SK-N-SH (cell line): Measurements from ENCODE around the gene PCNT. TPM values are rescaled to one million over a fixed set of nuclear protein-coding genes. Genes with fewer than 3 reads are reported as not detected.

Experiments used
- CTCF ChIA-PET: fragments of 300-600, 350-600 bp; formaldehyde crosslinking; extraction: SDS; loops from one replicate; lab custom pipeline; 2021; lab: Yijun Ruan, JAX
- POLR2A ChIA-PET: fragments of 350-600 bp; sonication (Branson Sonifier 250); formaldehyde crosslinking; extraction: SDS; loops from one replicate; lab custom pipeline; 2020; ENCODE audit warnings: antibody characterized with exemption, inconsistent platforms; lab: Yijun Ruan, JAX
- DNase-seq: peaks from one replicate; pipeline ENCODE4 v3.0.0; 2012
- H2AFZ ChIP-seq: fragments of 200-600 bp; sonication (generic); 2 replicates; pipeline ENCODE4 v1.8.1; 2016; ENCODE audit warnings: antibody characterized with exemption, mild to moderate bottlenecking, low read depth
- H3F3A ChIP-seq: fragments of 200-600 bp; sonication (generic); replicated peaks from 2 replicates; pipeline ENCODE3; 2016; ENCODE audit warnings: antibody characterized with exemption, mild to moderate bottlenecking; ENCODE audit not compliant: insufficient read depth
- H3K27ac ChIP-seq, 2 experiments: fragments of 200-500 bp in 1 of 2; fragments of 200-600 bp in 1 of 2; sonication (Bioruptor generic) in 1 of 2; sonication (generic), shearing (Covaris generic) in 1 of 2; 2 replicates each; pipeline versions ENCODE4 v1.5.1 to v1.6.1; 2014 to 2016; ENCODE audit warnings: low read depth in 2 of 2, inconsistent platforms in 1 of 2, low read length in 1 of 2, mild to moderate bottlenecking in 1 of 2, mixed read lengths in 1 of 2
- H3K27me3 ChIP-seq: fragments of 200-600 bp; sonication (generic), shearing (Covaris generic); 2 replicates; pipeline ENCODE4 v1.6.1; 2016; ENCODE audit warnings: mixed run types; ENCODE audit not compliant: insufficient read depth
- H3K36me3 ChIP-seq, 2 experiments: fragments of 200-500 bp in 1 of 2; fragments of 200-600 bp in 1 of 2; sonication (Bioruptor generic) in 1 of 2; sonication (generic) in 1 of 2; replicated peaks in 1 of 2; 2 replicates each; pipeline versions ENCODE3 to v1.5.1; 2014 to 2016; ENCODE audit warnings: low read length in 1 of 2, mild to moderate bottlenecking in 1 of 2; ENCODE audit not compliant: insufficient read depth in 2 of 2, control insufficient read depth in 1 of 2
- H3K4me1 ChIP-seq, 2 experiments: fragments of 200-500 bp in 1 of 2; fragments of 200-600 bp in 1 of 2; sonication (Bioruptor generic) in 1 of 2; sonication (generic), shearing (Covaris generic) in 1 of 2; 2 replicates each; pipeline versions ENCODE4 v1.5.1 to v1.6.1; 2014 to 2016; ENCODE audit warnings: low read depth in 1 of 2, low read length in 1 of 2, mixed run types in 1 of 2; ENCODE audit not compliant: insufficient read depth in 2 of 2, control insufficient read depth in 1 of 2
- H3K4me2 ChIP-seq: fragments of 200-600 bp; sonication (generic), shearing (Covaris generic); 2 replicates; pipeline ENCODE4 v1.6.1; 2017; ENCODE audit warnings: mixed run types
- H3K4me3 ChIP-seq, 2 experiments: fragments of 200-500 bp in 1 of 2; fragments of 200-600 bp in 1 of 2; sonication (Bioruptor generic) in 1 of 2; sonication (generic), shearing (Covaris generic) in 1 of 2; 2 replicates each; pipeline versions ENCODE4 v1.5.1 to v1.8.1; 2014 to 2016; ENCODE audit warnings: low read depth in 2 of 2, inconsistent platforms in 1 of 2, low read length in 1 of 2, mild to moderate bottlenecking in 1 of 2, mixed read lengths in 1 of 2, moderate library complexity in 1 of 2
- H3K79me2 ChIP-seq: fragments of 200-600 bp; sonication (generic); 2 replicates; pipeline ENCODE4 v1.8.1; 2017; ENCODE audit warnings: mild to moderate bottlenecking; ENCODE audit not compliant: insufficient read depth
- H3K9ac ChIP-seq: fragments of 200-600 bp; sonication (generic); 2 replicates; pipeline ENCODE4 v1.6.1; 2017; ENCODE audit warnings: mixed run types
- H3K9me2 ChIP-seq: fragments of 200-600 bp; sonication (generic); 2 replicates; pipeline ENCODE4 v1.6.1; 2017; ENCODE audit warnings: mixed run types
- H3K9me3 ChIP-seq: fragments of 200-600 bp; sonication (generic); 2 replicates; pipeline ENCODE4 v1.6.1; 2017; ENCODE audit warnings: mixed run types, mild to moderate bottlenecking, moderate library complexity
- H4K20me1 ChIP-seq: fragments of 200-600 bp; sonication (generic); 2 replicates; pipeline ENCODE4 v1.6.1; 2017; ENCODE audit warnings: mild to moderate bottlenecking, mixed run types; ENCODE audit not compliant: insufficient read depth
- EP300 ChIP-seq, 2 experiments: IDR thresholded peaks; 2 replicates each; pipeline versions ENCODE4 v1.4.0 to v1.6.1; 2012; ENCODE audit warnings: borderline replicate concordance in 1 of 2, low read depth in 1 of 2, low read length in 1 of 2
- EZH2phosphoT487 ChIP-seq: fragments of 200-600 bp; sonication (generic); IDR thresholded peaks from 2 replicates; pipeline ENCODE4 v1.6.1; 2017; ENCODE audit warnings: low read depth, mixed run types, mild to moderate bottlenecking, antibody characterized with exemption, moderate library complexity, borderline replicate concordance
- FOXJ3 ChIP-seq: sonication (generic); formaldehyde crosslinking; IDR thresholded peaks from 2 replicates; pipeline ENCODE4 v1.5.1; 2020; ENCODE audit warnings: mild to moderate bottlenecking, missing genetic modification reagents
- GABPA ChIP-seq: IDR thresholded peaks from 2 replicates; pipeline ENCODE4 v1.4.0; 2012; ENCODE audit warnings: low read depth, mild to moderate bottlenecking
- GATA2 ChIP-seq: sonication (generic); formaldehyde crosslinking; IDR thresholded peaks from 2 replicates; pipeline ENCODE4 v1.5.0; 2020; ENCODE audit warnings: mild to moderate bottlenecking, missing genetic modification reagents
- IRF3 ChIP-seq: fragments of 150-350 bp; IDR thresholded peaks from 2 replicates; pipeline ENCODE4 v1.6.1; 2016; ENCODE audit warnings: mild to moderate bottlenecking, low read depth, low read length
- MEF2A ChIP-seq: IDR thresholded peaks from 2 replicates; pipeline ENCODE4 v1.4.0; 2012; ENCODE audit warnings: low read depth, borderline replicate concordance
- NFIC ChIP-seq: IDR thresholded peaks from 2 replicates; pipeline ENCODE4 v1.4.0; 2012; ENCODE audit warnings: borderline replicate concordance
- NRF1 ChIP-seq: IDR thresholded peaks from 2 replicates; pipeline ENCODE4 v1.6.1; 2012; ENCODE audit warnings: low read depth, mild to moderate bottlenecking, low read length
- PBX3 ChIP-seq: IDR thresholded peaks from 2 replicates; pipeline ENCODE4; 2012
- RAD21 ChIP-seq: IDR thresholded peaks from 2 replicates; pipeline ENCODE4 v1.6.1; 2012; ENCODE audit warnings: mild to moderate bottlenecking, low read length
- REST ChIP-seq: IDR thresholded peaks from 2 replicates; pipeline ENCODE4 v1.6.1; 2012; ENCODE audit warnings: mild to moderate bottlenecking, low read depth, low read length, moderate library complexity
- TAF1 ChIP-seq: IDR thresholded peaks from 2 replicates; pipeline ENCODE4 v1.6.1; 2012; ENCODE audit warnings: low read depth, mild to moderate bottlenecking, low read length, moderate library complexity, borderline replicate concordance
- TCF12 ChIP-seq: IDR thresholded peaks from 2 replicates; pipeline ENCODE4 v1.4.0; 2012
- TEAD4 ChIP-seq: IDR thresholded peaks from 2 replicates; pipeline ENCODE4 v1.4.0; 2012; ENCODE audit warnings: mild to moderate bottlenecking, borderline replicate concordance; ENCODE audit not compliant: insufficient read depth
- USF2 ChIP-seq: fragments of 150-350 bp; IDR thresholded peaks from 2 replicates; pipeline ENCODE4 v1.6.1; 2017; ENCODE audit warnings: antibody characterized with exemption, low read length, low read depth, borderline replicate concordance
- WGBS: methylation state at CpG from one replicate; pipeline ENCODE4 v1.1.6; 2017; ENCODE audit warnings: low lambda C conversion rate; 5-methylcytosine and 5-hydroxymethylcytosine counted together
- polyA plus RNA-seq, 3 experiments: library from polyadenylated mRNA; depleted of rRNA; stranded (reverse); fragments of >200 nt; gene quantifications; 2 replicates each; pipeline ENCODE4 v1.2.3, GENCODE V29; 2012

The PCNT gene
- polyA plus RNA-seq, 1 of the 3 experiments (the other 2 are of a cell fraction): 15.7 TPM

GRCh38 chr21:46459356-46460112 is 135.6 kb downstream of the PCNT start:
- Histone ChIP-seq H3K4me3 (peak overlapping the region; percentile 69 to 88), H3K27me3 (no peaks in the 10 kb centered on the region), H3K27ac (peak overlapping the region in 1 of 2 experiments; percentile 86; a peak in 1 of 4 replicates), H3K36me3 (peaks cover 5 to 9% of the 10 kb centered on the region in 2 experiments), H3F3A (peaks cover 26% of the 10 kb centered on the region), H3K79me2 (peaks cover 73% of the 10 kb centered on the region), H3K4me1 (peaks cover 21 to 25% of the 10 kb centered on the region in 2 experiments), H2AFZ (0 out of 2 replicates have a peak overlapping the region, but pooled peaks have one; percentile 44), H3K4me2 (peak overlapping the region; percentile 99), H4K20me1 (peaks cover 10% of the 10 kb centered on the region), H3K9me3 (no peaks in the 10 kb centered on the region), H3K9ac (peak overlapping the region; percentile 80), H3K9me2 (no peaks in the 10 kb centered on the region)
- 9% methylated on average over 25 of the region's 41 CpGs for WGBS
- TF ChIP-seq RAD21 (no peak), NRF1 (no peak), EZH2phosphoT487 (no peak), TAF1 (no peak), IRF3 (no peak), NFIC (no peak), USF2 (no peak), GATA2 (no peak), PBX3 (no peak), GABPA (no peak), FOXJ3 (CRISPR knock-in tag) (no peak), MEF2A (no peak), TEAD4 (no peak), REST (no peak), TCF12 (no peak), EP300 (IDR thresholded peaks at IDR 0.05; ENCODE audit: borderline replicate concordance in 1 of 2, low read depth in 1 of 2, low read length in 1 of 2) (no peak)
- POLR2A ChIA-PET: interaction anchor here (1.4 kb wide), 1 partner anchor 176 kb away, joined by 5 read pairs; the partner anchor contains the start of gene PRMT2
- CTCF ChIA-PET: interaction anchor here (0.9 to 1.8 kb wide), 3 partner anchors 10 to 180 kb away, joined by 4 to 7 read pairs (median 5); no protein-coding TSS in a partner anchor
- no peak for DNase-seq
